Glutamatergic neuron (in vitro differentiated cells): Measurements from ENCODE around the gene MYO1B. TPM values are rescaled to one million over a fixed set of nuclear protein-coding genes. Genes with fewer than 3 reads are reported as not detected.
A peak's percentile ranks its signal among the peaks of the same experiment; 100 is the strongest.

Experiments used
- DNase-seq: peaks from one replicate; pipeline ENCODE4 v3.0.0; 2022
- H3K27ac Mint-ChIP-seq: one replicate; pipeline ENCODE4 v1.8.0; 2020; ENCODE audit warnings: mild to moderate bottlenecking, mixed read lengths, inconsistent platforms; ENCODE audit not compliant: unreplicated experiment
- H3K27me3 Mint-ChIP-seq: one replicate; pipeline ENCODE4 v1.8.0; 2020; ENCODE audit warnings: mild to moderate bottlenecking, moderate library complexity, mixed read lengths, inconsistent platforms; ENCODE audit not compliant: unreplicated experiment
- H3K36me3 Mint-ChIP-seq: one replicate; pipeline ENCODE4 v1.8.0; 2020; ENCODE audit warnings: mild to moderate bottlenecking, mixed read lengths, inconsistent platforms; ENCODE audit not compliant: unreplicated experiment
- H3K4me1 Mint-ChIP-seq: one replicate; pipeline ENCODE4 v1.8.0; 2020; ENCODE audit warnings: mild to moderate bottlenecking, low read depth, mixed read lengths, inconsistent platforms; ENCODE audit not compliant: unreplicated experiment
- H3K4me3 Mint-ChIP-seq: one replicate; pipeline ENCODE4 v1.8.0; 2020; ENCODE audit warnings: mild to moderate bottlenecking, mixed read lengths, inconsistent platforms; ENCODE audit not compliant: unreplicated experiment
- H3K9me3 Mint-ChIP-seq: one replicate; pipeline ENCODE4 v1.8.0; 2020; ENCODE audit warnings: mild to moderate bottlenecking, moderate library complexity, mixed read lengths, inconsistent platforms; ENCODE audit not compliant: unreplicated experiment
- CTCF ChIP-seq: fragments of 200-600 bp; sonication (generic); IDR thresholded peaks from one replicate; pipeline ENCODE4 v1.5.0; 2021; ENCODE audit not compliant: partially characterized antibody, unreplicated experiment
- total RNA-seq: library from RNA; stranded (reverse); fragmentation: NEBNext Ultra II Directional; extraction: Animal tissue kit (Norgen Biotek cat#: 25700); gene quantifications from one replicate; pipeline ENCODE4 v1.2.1, GENCODE V29; 2021; ENCODE audit not compliant: unreplicated experiment

MYO1B gene
- total RNA-seq, 1 donor from 2014 or later, result 129 TPM

DNA sequence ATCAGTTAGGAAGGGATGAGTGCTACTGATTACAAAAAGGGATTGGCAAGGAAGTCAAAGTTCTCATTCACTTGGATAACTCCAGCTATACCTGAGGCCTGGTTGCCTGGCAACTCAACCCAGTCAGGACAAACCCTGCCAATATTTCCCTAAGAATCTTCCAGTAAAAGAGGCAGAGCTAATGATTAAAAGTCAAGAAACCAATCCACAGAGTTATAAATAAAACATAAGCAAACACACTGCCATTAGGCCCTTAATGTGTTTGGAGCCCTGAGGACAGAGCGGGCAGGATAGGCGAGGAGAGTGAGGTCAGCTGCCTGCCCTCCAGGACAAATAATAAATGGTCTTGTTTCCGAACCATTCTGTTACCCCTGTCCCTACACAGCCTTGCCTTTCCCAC lies 217.2 kb downstream of the MYO1B start:
- Mint-ChIP-seq H3K36me3 (peaks cover 12% of the 10 kb centered on the region), H3K9me3 (no peaks in the 10 kb centered on the region), H3K4me3 (no peak overlapping the region), H3K4me1 (peaks cover 11% of the 10 kb centered on the region), H3K27me3 (no peaks in the 10 kb centered on the region), H3K27ac (no peak overlapping the region)
- DNase-seq, result peak; percentile 19
- no peak for TF ChIP-seq CTCF

- Mint-ChIP-seq H3K9me3 (no peaks in the 10 kb centered on the region), H3K4me3 (no peak overlapping the region), H3K27ac (no peak overlapping the region), H3K36me3 (peaks cover 12% of the 10 kb centered on the region), H3K27me3 (no peaks in the 10 kb centered on the region), H3K4me1 (peaks cover 11% of the 10 kb centered on the region)
- no peak for TF ChIP-seq CTCF
- no peak for DNase-seq
Measured at GRCh38 chr2:191463790-191464189, 218.6 kb downstream of the MYO1B start.

- Mint-ChIP-seq H3K4me3 (no peak overlapping the region), H3K4me1 (peaks cover 11% of the 10 kb centered on the region), H3K9me3 (no peaks in the 10 kb centered on the region), H3K27me3 (no peaks in the 10 kb centered on the region), H3K27ac (no peak overlapping the region), H3K36me3 (no peaks in the 10 kb centered on the region)
- no peak for TF ChIP-seq CTCF
- no peak for DNase-seq
Measured at GRCh38 chr2:191465766-191466420, 220.7 kb downstream of the MYO1B start.

DNA sequence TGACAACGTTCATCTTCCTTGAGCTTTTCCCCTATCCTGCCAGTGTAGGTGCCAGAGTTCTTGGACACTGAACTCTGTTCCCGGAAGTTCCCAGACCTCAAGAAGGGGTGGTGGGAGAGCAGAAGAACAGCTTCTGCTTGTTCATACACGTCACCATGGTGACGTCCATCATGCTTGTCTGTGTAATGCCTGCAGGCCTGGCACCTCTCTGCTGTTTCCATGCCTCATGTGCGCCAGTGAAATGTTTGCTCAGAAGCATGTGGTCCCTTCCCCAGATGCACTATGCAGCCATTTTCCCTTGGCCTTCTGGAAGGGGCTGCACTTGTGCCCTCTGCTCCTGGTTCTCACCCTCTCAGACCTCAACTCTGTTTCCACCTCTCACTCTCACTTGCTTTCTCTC lies 221.9 kb downstream of the MYO1B start:
- DNase-seq, result no peak
- Mint-ChIP-seq H3K27ac (no peak overlapping the region), H3K4me1 (peaks cover 11% of the 10 kb centered on the region), H3K27me3 (no peaks in the 10 kb centered on the region), H3K9me3 (no peaks in the 10 kb centered on the region), H3K4me3 (no peak overlapping the region), H3K36me3 (no peaks in the 10 kb centered on the region)
- TF ChIP-seq CTCF, result no peak

DNA sequence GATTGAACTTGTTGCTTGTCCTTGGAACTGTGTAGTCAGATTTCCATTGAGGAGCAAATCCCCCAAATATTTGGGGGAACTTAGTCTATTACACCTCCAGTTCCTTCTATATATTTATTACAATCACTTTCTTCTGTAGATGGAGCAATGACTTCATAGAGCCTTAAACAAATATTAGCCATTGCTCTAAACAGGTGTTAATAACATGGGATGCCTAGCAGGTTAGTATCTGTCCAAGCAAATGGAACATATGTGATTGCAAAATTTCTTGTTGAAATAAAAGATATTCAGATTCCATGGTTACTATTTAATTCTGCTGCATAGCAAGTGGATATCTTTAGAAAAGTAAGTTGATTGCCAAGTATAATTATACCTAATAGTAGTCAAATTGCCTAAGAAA lies 225.1 kb downstream of the MYO1B start:
- no peak for TF ChIP-seq CTCF
- H3K9me3 Mint-ChIP-seq, result no peaks in the 10 kb centered on the region
- no peaks in the 10 kb centered on the region for H3K27me3 Mint-ChIP-seq
- H3K4me3 Mint-ChIP-seq, result no peak overlapping the region
- DNase-seq, result no peak
- H3K27ac Mint-ChIP-seq, result no peak overlapping the region
- no peaks in the 10 kb centered on the region for H3K36me3 Mint-ChIP-seq
- no peaks in the 10 kb centered on the region for H3K4me1 Mint-ChIP-seq
